Glutamatergic neuron (in vitro differentiated cells): ENCODE results near the gene COL28A1. TPM values are rescaled to one million over a fixed set of nuclear protein-coding genes. Genes with fewer than 3 reads are reported as not detected.

Source experiments
- DNase-seq: peaks from one replicate; pipeline ENCODE4 v3.0.0; 2022
- H3K27ac Mint-ChIP-seq: one replicate; pipeline ENCODE4 v1.8.0; 2020; ENCODE audit warnings: mild to moderate bottlenecking, mixed read lengths, inconsistent platforms; ENCODE audit not compliant: unreplicated experiment
- H3K27me3 Mint-ChIP-seq: one replicate; pipeline ENCODE4 v1.8.0; 2020; ENCODE audit warnings: mild to moderate bottlenecking, moderate library complexity, mixed read lengths, inconsistent platforms; ENCODE audit not compliant: unreplicated experiment
- H3K36me3 Mint-ChIP-seq: one replicate; pipeline ENCODE4 v1.8.0; 2020; ENCODE audit warnings: mild to moderate bottlenecking, mixed read lengths, inconsistent platforms; ENCODE audit not compliant: unreplicated experiment
- H3K4me1 Mint-ChIP-seq: one replicate; pipeline ENCODE4 v1.8.0; 2020; ENCODE audit warnings: mild to moderate bottlenecking, low read depth, mixed read lengths, inconsistent platforms; ENCODE audit not compliant: unreplicated experiment
- H3K4me3 Mint-ChIP-seq: one replicate; pipeline ENCODE4 v1.8.0; 2020; ENCODE audit warnings: mild to moderate bottlenecking, mixed read lengths, inconsistent platforms; ENCODE audit not compliant: unreplicated experiment
- H3K9me3 Mint-ChIP-seq: one replicate; pipeline ENCODE4 v1.8.0; 2020; ENCODE audit warnings: mild to moderate bottlenecking, moderate library complexity, mixed read lengths, inconsistent platforms; ENCODE audit not compliant: unreplicated experiment
- long read RNA-seq: library from polyadenylated mRNA; unstranded; transcript quantifications from one replicate; pipeline ENCODE4 v2.0.0, GENCODE V29; 2020; ENCODE audit not compliant: unreplicated experiment
- total RNA-seq: library from RNA; stranded (reverse); fragmentation: NEBNext Ultra II Directional; extraction: Animal tissue kit (Norgen Biotek cat#: 25700); gene quantifications from one replicate; pipeline ENCODE4 v1.2.1, GENCODE V29; 2021; ENCODE audit not compliant: unreplicated experiment
- TF ChIP-seq, protein P1 (sequence below): fragments of 200-600 bp; sonication (generic); IDR thresholded peaks from one replicate; pipeline ENCODE4 v1.5.0; 2021; ENCODE audit not compliant: partially characterized antibody, unreplicated experiment

Gene COL28A1
- total RNA-seq: 0.39 TPM
- long read RNA-seq: 0 reads

DNA sequence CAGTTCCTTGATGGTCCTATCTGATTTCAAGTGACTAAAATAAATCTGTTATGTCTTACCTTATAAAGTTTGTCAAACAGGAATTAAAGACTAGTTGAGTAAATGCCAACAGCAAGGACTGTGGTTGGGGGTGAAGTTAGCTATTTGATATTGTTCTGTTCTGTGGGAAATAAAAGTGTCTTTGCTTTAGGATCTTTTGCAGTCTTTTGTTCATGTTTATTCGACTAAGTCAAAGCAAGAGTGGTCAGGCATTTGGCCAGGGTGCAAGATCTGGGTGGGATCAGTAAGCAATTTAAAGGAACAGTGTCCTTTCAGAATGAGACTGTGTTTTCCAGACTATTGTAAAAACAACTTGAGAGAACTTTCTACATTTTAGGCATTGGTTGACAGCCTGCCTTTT is at the start of gene COL28A1:
COL28A1 (minus strand) TSS at position 183 of the 400 bp plus-strand sequence. CDS start 2,998 bp downstream, outside the sequence.
- H3K27ac Mint-ChIP-seq: no peak within 1 kb of the TSS
- DNase-seq: no peak
- no peaks in the 10 kb centered on the region for H3K9me3 Mint-ChIP-seq
- no peaks in the 10 kb centered on the region for H3K4me1 Mint-ChIP-seq
- TF ChIP-seq, protein P1, sequence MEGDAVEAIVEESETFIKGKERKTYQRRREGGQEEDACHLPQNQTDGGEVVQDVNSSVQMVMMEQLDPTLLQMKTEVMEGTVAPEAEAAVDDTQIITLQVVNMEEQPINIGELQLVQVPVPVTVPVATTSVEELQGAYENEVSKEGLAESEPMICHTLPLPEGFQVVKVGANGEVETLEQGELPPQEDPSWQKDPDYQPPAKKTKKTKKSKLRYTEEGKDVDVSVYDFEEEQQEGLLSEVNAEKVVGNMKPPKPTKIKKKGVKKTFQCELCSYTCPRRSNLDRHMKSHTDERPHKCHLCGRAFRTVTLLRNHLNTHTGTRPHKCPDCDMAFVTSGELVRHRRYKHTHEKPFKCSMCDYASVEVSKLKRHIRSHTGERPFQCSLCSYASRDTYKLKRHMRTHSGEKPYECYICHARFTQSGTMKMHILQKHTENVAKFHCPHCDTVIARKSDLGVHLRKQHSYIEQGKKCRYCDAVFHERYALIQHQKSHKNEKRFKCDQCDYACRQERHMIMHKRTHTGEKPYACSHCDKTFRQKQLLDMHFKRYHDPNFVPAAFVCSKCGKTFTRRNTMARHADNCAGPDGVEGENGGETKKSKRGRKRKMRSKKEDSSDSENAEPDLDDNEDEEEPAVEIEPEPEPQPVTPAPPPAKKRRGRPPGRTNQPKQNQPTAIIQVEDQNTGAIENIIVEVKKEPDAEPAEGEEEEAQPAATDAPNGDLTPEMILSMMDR: no peak
- H3K4me3 Mint-ChIP-seq: no peak within 1 kb of the TSS
- no peaks in the 10 kb centered on the region for H3K27me3 Mint-ChIP-seq
- no peaks in the 10 kb centered on the region for H3K36me3 Mint-ChIP-seq

DNA sequence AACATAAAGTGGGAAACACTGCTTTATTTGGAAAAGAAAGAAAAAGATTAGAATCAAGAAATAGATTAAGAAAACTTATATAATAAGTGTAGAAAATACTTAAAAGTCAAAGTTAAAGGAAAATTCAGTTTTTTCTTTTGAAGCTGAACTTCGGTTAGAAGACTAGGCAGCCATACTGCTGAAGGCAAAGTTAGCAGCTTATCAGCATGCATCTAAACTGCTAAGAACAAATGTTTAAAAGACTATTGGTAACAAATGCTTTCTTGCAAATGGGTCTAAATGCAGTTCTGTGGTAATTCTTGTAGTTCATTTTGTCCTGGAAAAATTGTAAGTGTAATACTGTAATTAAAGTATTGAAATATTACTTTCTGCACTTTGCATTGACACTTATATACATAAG is 49.0 kb upstream of the COL28A1 start:
- no peak overlapping the region for H3K27ac Mint-ChIP-seq
- TF ChIP-seq, protein P1: no peak
- no peaks in the 10 kb centered on the region for H3K9me3 Mint-ChIP-seq
- H3K4me1 Mint-ChIP-seq: no peaks in the 10 kb centered on the region
- DNase-seq: no peak
- no peaks in the 10 kb centered on the region for H3K27me3 Mint-ChIP-seq
- H3K36me3 Mint-ChIP-seq: no peaks in the 10 kb centered on the region
- no peak overlapping the region for H3K4me3 Mint-ChIP-seq

DNA sequence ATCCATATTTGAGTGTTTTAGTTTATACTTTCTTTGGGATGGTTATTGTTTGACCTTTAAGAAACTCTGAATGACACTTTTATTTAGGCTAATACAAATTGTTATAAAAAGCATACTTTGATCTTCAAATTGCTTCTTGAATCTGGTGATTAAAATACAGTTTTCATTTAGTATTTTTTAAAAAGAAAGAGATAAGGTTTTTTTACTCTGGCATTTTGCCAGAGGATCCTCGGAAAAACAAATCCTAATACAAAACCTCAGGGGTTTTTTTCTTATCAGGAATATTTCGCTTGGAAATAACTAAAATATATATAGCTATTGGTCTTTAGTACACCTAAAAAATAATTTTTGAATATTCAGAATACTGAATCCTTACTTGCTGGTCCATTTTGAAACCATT is 48.1 kb upstream of the COL28A1 start:
- TF ChIP-seq, protein P1: no peak
- Mint-ChIP-seq H3K4me1 (no peaks in the 10 kb centered on the region), H3K4me3 (no peak overlapping the region), H3K9me3 (no peaks in the 10 kb centered on the region), H3K36me3 (no peaks in the 10 kb centered on the region), H3K27ac (no peak overlapping the region), H3K27me3 (no peaks in the 10 kb centered on the region)
- DNase-seq: no peak

DNA sequence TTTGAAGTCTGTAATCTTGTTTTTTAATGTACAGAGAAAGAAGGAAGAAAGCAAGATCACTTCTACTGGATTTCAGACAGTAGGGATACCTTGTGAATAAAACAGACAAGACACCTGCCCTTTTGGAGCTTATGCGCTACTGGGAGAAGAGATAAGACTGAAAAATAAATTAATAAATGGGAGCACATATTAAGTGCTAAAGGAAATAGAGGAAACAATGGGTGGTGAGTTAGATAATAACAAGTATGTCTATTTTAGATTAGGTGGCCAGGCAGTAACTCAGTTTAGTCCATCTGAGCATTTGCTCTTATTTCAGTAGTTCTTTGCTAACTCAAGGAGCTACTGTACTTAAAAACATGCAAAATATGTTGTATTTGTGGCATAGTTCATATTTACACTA is 46.9 kb upstream of the COL28A1 start:
- H3K4me1 Mint-ChIP-seq: no peaks in the 10 kb centered on the region
- H3K4me3 Mint-ChIP-seq: no peak overlapping the region
- DNase-seq: no peak
- H3K27me3 Mint-ChIP-seq: no peaks in the 10 kb centered on the region
- no peaks in the 10 kb centered on the region for H3K36me3 Mint-ChIP-seq
- no peaks in the 10 kb centered on the region for H3K9me3 Mint-ChIP-seq
- TF ChIP-seq, protein P1: no peak
- H3K27ac Mint-ChIP-seq: no peak overlapping the region

DNA sequence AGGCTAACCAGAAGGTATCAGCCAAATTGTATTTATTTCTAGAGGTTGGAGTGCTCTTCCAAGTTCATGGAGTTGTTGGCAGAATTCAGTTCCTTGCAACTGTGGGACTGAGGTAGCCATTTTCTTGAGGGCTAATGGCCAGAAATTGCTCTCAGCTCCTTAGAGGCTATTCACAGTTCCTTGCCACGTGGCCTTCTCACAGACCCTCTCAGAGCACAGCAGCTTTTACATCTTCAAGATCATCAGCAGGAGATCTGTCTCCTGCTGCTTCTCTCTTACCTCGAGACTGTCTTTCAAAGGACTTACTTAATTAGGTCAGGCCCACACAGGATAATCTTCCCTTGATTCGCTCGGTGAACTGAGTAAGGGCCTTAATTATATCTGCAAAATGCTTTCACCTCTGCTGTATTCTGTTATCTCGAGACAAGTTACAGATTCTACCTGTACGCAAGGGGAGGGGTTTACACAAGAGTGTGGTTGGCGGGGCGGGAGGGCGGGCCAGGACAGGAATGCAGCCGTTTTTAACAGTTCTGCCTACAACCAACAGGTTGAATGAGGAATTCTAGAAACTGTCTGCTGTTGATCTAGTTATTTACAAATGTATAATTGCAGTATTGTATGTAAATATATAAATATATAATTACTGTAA is 46.0 kb upstream of the COL28A1 start:
- no peak for DNase-seq

More for the DNA sequence above, 46.0 kb upstream of the COL28A1 start:
- Mint-ChIP-seq H3K27me3 (no peaks in the 10 kb centered on the region), H3K4me3 (no peak overlapping the region), H3K9me3 (no peaks in the 10 kb centered on the region), H3K4me1 (no peaks in the 10 kb centered on the region), H3K36me3 (no peaks in the 10 kb centered on the region), H3K27ac (no peak overlapping the region)
- TF ChIP-seq, protein P1: no peak
